HepG2 (cell line): ENCODE measurements around the gene DENND10. TPM values are rescaled to one million over a fixed set of nuclear protein-coding genes. Genes with fewer than 3 reads are reported as not detected.

Experiments
- CERS6 ChIP-seq: sonication (generic); formaldehyde crosslinking; IDR thresholded peaks from 2 replicates; pipeline ENCODE4 v1.5.0; 2020; ENCODE audit warnings: missing genetic modification reagents
- FOXA3 ChIP-seq: IDR thresholded peaks from 2 replicates; pipeline ENCODE4 v1.6.1; 2016; ENCODE audit warnings: missing genetic modification reagents, missing compliant biosample characterization
- FOXO1 ChIP-seq: sonication (generic); formaldehyde crosslinking; IDR thresholded peaks from 2 replicates; pipeline ENCODE4 v1.4.0; 2020; ENCODE audit warnings: missing genetic modification reagents
- GABPA ChIP-seq, 2 experiments: IDR thresholded peaks; 2 replicates each; pipeline ENCODE4 v1.6.1; 2011 to 2016; ENCODE audit warnings: low read depth in 2 of 2, low read length in 1 of 2, missing biosample characterization in 1 of 2, missing genetic modification characterization in 1 of 2
- JUN ChIP-seq: sonication (generic); formaldehyde crosslinking; IDR thresholded peaks from 2 replicates; pipeline ENCODE4 v1.4.0; 2020; ENCODE audit warnings: mild to moderate bottlenecking, missing genetic modification reagents
- KAT7 ChIP-seq: IDR thresholded peaks from 2 replicates; pipeline ENCODE4 v1.6.1; 2018; ENCODE audit warnings: borderline replicate concordance, missing compliant biosample characterization
- KDM3A ChIP-seq: IDR thresholded peaks from 2 replicates; pipeline ENCODE4 v1.6.1; 2018; ENCODE audit warnings: low read depth, missing compliant biosample characterization
- MAX ChIP-seq: IDR thresholded peaks from 2 replicates; pipeline ENCODE4 v1.6.1; 2012; ENCODE audit warnings: inconsistent platforms
- MXI1 ChIP-seq: IDR thresholded peaks from 3 replicates; pipeline ENCODE4 v1.6.1; 2012; ENCODE audit warnings: low read depth, low read length, inconsistent platforms, borderline replicate concordance
- NFKBIZ ChIP-seq: IDR thresholded peaks from 2 replicates; pipeline ENCODE4 v1.6.1; 2018; ENCODE audit warnings: missing genetic modification reagents, missing compliant biosample characterization
- NPAS2 ChIP-seq: sonication (generic); formaldehyde crosslinking; IDR thresholded peaks from 2 replicates; pipeline ENCODE4 v1.8.0; 2022; ENCODE audit warnings: mild to moderate bottlenecking, missing genetic modification reagents, borderline replicate concordance
- SMARCC2 ChIP-seq: fragments of 450-650 bp; IDR thresholded peaks from 2 replicates; pipeline ENCODE4 v1.6.1; 2017; ENCODE audit warnings: antibody characterized with exemption, mild to moderate bottlenecking
- THYN1 ChIP-seq: sonication (generic); formaldehyde crosslinking; IDR thresholded peaks from 2 replicates; pipeline ENCODE4 v1.8.1; 2023; ENCODE audit warnings: low read depth, mild to moderate bottlenecking, moderate library complexity, missing genetic modification reagents, borderline replicate concordance
- ZBTB43 ChIP-seq: sonication (generic); formaldehyde crosslinking; conservative IDR thresholded peaks from 2 replicates; pipeline ENCODE4 v1.4.0; 2020; ENCODE audit warnings: missing genetic modification reagents
- ZC3H13 ChIP-seq: sonication (generic); formaldehyde crosslinking; IDR thresholded peaks from 2 replicates; pipeline ENCODE4 v1.8.1; 2023; ENCODE audit warnings: mild to moderate bottlenecking, missing genetic modification reagents, moderate library complexity
- ZNF329 ChIP-seq: sonication (generic); formaldehyde crosslinking; IDR thresholded peaks from 2 replicates; pipeline ENCODE4 v1.9.0; 2021; ENCODE audit warnings: low read depth, mild to moderate bottlenecking, missing genetic modification reagents
- ZNF562 ChIP-seq: sonication (generic); formaldehyde crosslinking; IDR thresholded peaks from 2 replicates; pipeline ENCODE4 v1.8.0; 2022; ENCODE audit warnings: missing genetic modification reagents, borderline replicate concordance
- ZSCAN31 ChIP-seq: sonication (generic); formaldehyde crosslinking; IDR thresholded peaks from 2 replicates; pipeline ENCODE4 v1.5.0; 2020; ENCODE audit warnings: low read depth, mild to moderate bottlenecking, missing genetic modification reagents
- polyA plus RNA-seq, 8 experiments: library from polyadenylated mRNA; depleted of rRNA in 3 of 8; stranded (reverse) in 7 of 8; unstranded in 1 of 8; fragments of >200 nt; fragmentation: Illumina TruSeq in 4 of 8; extraction: Trizol in 4 of 8; gene quantifications; 2 replicates each; pipeline versions ENCODE4 v1.2.1 to v1.2.3, GENCODE V29; 2011 to 2016; ENCODE audit warnings: low read depth in 4 of 8, missing spikeins in 1 of 8, mixed read lengths in 1 of 8; ENCODE audit not compliant: insufficient read depth in 1 of 8
- total RNA-seq, 5 experiments: library from RNA; depleted of rRNA; stranded (reverse); fragments of >200 nt; fragmentation: Illumina TruSeq; extraction: Trizol; gene quantifications; 2 replicates each; pipeline ENCODE4 v1.2.3, GENCODE V29; 2016; ENCODE audit warnings: low read depth in 1 of 5
- TF ChIP-seq, protein P1 (sequence below): sonication (generic); formaldehyde crosslinking; IDR thresholded peaks from 2 replicates; pipeline ENCODE4 v1.5.0; 2020; ENCODE audit warnings: missing genetic modification reagents, mild to moderate bottlenecking, borderline replicate concordance
- TF ChIP-seq, protein P2 (sequence below): sonication (generic); formaldehyde crosslinking; IDR thresholded peaks from 2 replicates; pipeline ENCODE4 v1.8.0; 2022; ENCODE audit warnings: missing genetic modification reagents, low read depth, mild to moderate bottlenecking, borderline replicate concordance
- TF ChIP-seq, protein P3 (sequence below): IDR thresholded peaks from 2 replicates; pipeline ENCODE4 v1.6.1; 2016; ENCODE audit warnings: missing compliant biosample characterization, missing genetic modification reagents, borderline replicate concordance

Gene DENND10
- total and polyA plus RNA-seq, 2 of the 13 experiments (the other 11 are each of a cell fraction or from before 2014, with no cell fraction given), result 43.7 to 78.8 TPM

GRCh38 chr10:119113751-119114732, 10.1 kb downstream of the DENND10 start (continued):
- TF ChIP-seq, protein P1, sequence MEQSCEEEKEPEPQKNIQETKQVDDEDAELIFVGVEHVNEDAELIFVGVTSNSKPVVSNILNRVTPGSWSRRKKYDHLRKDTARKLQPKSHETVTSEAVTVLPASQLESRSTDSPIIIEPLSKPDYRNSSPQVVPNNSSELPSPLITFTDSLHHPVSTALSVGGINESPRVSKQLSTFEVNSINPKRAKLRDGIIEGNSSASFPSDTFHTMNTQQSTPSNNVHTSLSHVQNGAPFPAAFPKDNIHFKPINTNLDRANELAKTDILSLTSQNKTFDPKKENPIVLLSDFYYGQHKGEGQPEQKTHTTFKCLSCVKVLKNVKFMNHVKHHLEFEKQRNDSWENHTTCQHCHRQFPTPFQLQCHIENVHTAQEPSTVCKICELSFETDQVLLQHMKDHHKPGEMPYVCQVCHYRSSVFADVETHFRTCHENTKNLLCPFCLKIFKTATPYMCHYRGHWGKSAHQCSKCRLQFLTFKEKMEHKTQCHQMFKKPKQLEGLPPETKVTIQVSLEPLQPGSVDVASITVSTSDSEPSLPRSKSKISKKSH (CRISPR knock-in tag), result no peak
- TF ChIP-seq KAT7 (CRISPR knock-in tag) (no peak; the same call in 1 of the 2 replicates), ZBTB43 (CRISPR knock-in tag) (peak; percentile 94), SMARCC2 (peak; percentile 98), MXI1 (peak; percentile 80; the same call in 2 of the 3 replicates), CERS6 (CRISPR knock-in tag) (no peak), NPAS2 (CRISPR knock-in tag) (no peak), ZNF562 (no peak), GABPA (IDR thresholded peaks at IDR 0.05; ENCODE audit: low read depth, low read length) (no peak), GABPA (CRISPR knock-in tag; IDR thresholded peaks at IDR 0.05; ENCODE audit: low read depth) (peak; percentile 77), KDM3A (peak; percentile 44; the same call in 1 of the 2 replicates), MAX (peak; percentile 67), FOXA3 (CRISPR knock-in tag) (peak; percentile 88), ZSCAN31 (CRISPR knock-in tag) (peak; percentile 54; the same call in 1 of the 2 replicates), FOXO1 (CRISPR knock-in tag) (peak; percentile 83), ZC3H13 (CRISPR knock-in tag) (no peak), THYN1 (CRISPR knock-in tag) (no peak; the same call in 1 of the 2 replicates), ZNF329 (CRISPR knock-in tag) (no peak), NFKBIZ (0 out of 2 replicates have a peak, but pooled peaks have one; percentile 61), JUN (CRISPR knock-in tag) (no peak; the same call in 1 of the 2 replicates)
- TF ChIP-seq, protein P2, sequence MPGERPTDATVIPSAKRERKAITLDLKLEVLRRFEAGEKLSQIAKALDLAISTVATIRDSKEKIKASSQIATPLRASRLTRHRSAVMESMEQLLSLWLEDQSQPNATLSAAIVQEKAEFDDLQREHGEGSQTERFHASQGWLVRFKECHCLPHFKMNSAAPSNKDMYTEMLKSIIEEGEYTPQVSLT (CRISPR knock-in tag), result no peak
- TF ChIP-seq, protein P3, sequence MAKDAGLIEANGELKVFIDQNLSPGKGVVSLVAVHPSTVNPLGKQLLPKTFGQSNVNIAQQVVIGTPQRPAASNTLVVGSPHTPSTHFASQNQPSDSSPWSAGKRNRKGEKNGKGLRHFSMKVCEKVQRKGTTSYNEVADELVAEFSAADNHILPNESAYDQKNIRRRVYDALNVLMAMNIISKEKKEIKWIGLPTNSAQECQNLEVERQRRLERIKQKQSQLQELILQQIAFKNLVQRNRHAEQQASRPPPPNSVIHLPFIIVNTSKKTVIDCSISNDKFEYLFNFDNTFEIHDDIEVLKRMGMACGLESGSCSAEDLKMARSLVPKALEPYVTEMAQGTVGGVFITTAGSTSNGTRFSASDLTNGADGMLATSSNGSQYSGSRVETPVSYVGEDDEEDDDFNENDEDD, result peak; percentile 22; the same call in 1 of the 2 replicates
